GM19328 (cell line): ENCODE data around the gene ZNF234.
"Not testable (repeated sequence)": the region's sequence is repeated elsewhere in the genome, so short reads cannot be mapped to it uniquely, and the experiment has no call there.

Source experiments
- ATAC-seq: cut with Tn5 transposase; IDR thresholded peaks from one replicate; pipeline ENCODE4 v1.9.1; 2021; ENCODE audit warnings: mild to moderate bottlenecking, moderate library complexity; ENCODE audit not compliant: unreplicated experiment

Gene ZNF234

GRCh38 chr19:44180968-44181367, 39.6 kb downstream of the ZNF234 start:
- ATAC-seq = no peak

GRCh38 chr19:44182145-44182544, 40.8 kb downstream of the ZNF234 start:
- ATAC-seq = no peak

- no peak for ATAC-seq
Observed at GRCh38 chr19:44190020-44190419, 48.7 kb downstream of the ZNF234 start.

- ATAC-seq = no peak
Observed at GRCh38 chr19:44192127-44192526, 50.8 kb downstream of the ZNF234 start.

GRCh38 chr19:44196772-44197171, 55.4 kb downstream of the ZNF234 start:
- ATAC-seq = no peak

- ATAC-seq = no peak
Observed at GRCh38 chr19:44202470-44202869, 61.1 kb downstream of the ZNF234 start.

- ATAC-seq = no peak
Observed at GRCh38 chr19:44202974-44203373, 61.6 kb downstream of the ZNF234 start.

- ATAC-seq = not testable (repeated sequence)
Observed at GRCh38 chr19:44203877-44204276, 62.5 kb downstream of the ZNF234 start.

- no peak for ATAC-seq
Observed at GRCh38 chr19:44204772-44205171, 63.4 kb downstream of the ZNF234 start.

GRCh38 chr19:44207126-44207803, 65.9 kb downstream of the ZNF234 start:
- ATAC-seq = peak; percentile 76
